NB4 (cell line): Measurements from ENCODE around the gene FAAP20.
A peak's percentile ranks its signal among the peaks of the same experiment; 100 is the strongest.

Source experiments
- DNase-seq: peaks from one replicate; pipeline ENCODE4 v3.0.0; 2010; ENCODE audit warnings: low read depth
- H3K4me3 ChIP-seq: one replicate; pipeline ENCODE4 v1.5.1; 2011; ENCODE audit warnings: mild to moderate bottlenecking, low read depth, low read length, moderate library complexity
- MAX ChIP-seq: IDR thresholded peaks from 2 replicates; pipeline ENCODE4 v1.6.1; 2011; ENCODE audit warnings: low read depth, low read length
- MYC ChIP-seq: IDR thresholded peaks from 2 replicates; pipeline ENCODE4 v1.6.1; 2011; ENCODE audit warnings: low read depth, low read length
- POLR2A ChIP-seq: IDR thresholded peaks from 2 replicates; pipeline ENCODE4 v1.6.1; 2011; ENCODE audit warnings: mild to moderate bottlenecking; ENCODE audit not compliant: insufficient read length; ENCODE audit errors: extremely low read depth
- TF ChIP-seq, protein P1 (sequence below): IDR thresholded peaks from one replicate; pipeline ENCODE4 v1.5.1; 2012; ENCODE audit warnings: low read depth, low read length

FAAP20 gene

GRCh38 chr1:2193514-2194281 lies 874 bp downstream of the FAAP20 start:
- TF ChIP-seq MYC, result no peak
- TF ChIP-seq, protein P1, sequence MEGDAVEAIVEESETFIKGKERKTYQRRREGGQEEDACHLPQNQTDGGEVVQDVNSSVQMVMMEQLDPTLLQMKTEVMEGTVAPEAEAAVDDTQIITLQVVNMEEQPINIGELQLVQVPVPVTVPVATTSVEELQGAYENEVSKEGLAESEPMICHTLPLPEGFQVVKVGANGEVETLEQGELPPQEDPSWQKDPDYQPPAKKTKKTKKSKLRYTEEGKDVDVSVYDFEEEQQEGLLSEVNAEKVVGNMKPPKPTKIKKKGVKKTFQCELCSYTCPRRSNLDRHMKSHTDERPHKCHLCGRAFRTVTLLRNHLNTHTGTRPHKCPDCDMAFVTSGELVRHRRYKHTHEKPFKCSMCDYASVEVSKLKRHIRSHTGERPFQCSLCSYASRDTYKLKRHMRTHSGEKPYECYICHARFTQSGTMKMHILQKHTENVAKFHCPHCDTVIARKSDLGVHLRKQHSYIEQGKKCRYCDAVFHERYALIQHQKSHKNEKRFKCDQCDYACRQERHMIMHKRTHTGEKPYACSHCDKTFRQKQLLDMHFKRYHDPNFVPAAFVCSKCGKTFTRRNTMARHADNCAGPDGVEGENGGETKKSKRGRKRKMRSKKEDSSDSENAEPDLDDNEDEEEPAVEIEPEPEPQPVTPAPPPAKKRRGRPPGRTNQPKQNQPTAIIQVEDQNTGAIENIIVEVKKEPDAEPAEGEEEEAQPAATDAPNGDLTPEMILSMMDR, result no peak
- TF ChIP-seq MAX, result no peak
- no peak for TF ChIP-seq POLR2A
- DNase-seq, result no peak

DNA sequence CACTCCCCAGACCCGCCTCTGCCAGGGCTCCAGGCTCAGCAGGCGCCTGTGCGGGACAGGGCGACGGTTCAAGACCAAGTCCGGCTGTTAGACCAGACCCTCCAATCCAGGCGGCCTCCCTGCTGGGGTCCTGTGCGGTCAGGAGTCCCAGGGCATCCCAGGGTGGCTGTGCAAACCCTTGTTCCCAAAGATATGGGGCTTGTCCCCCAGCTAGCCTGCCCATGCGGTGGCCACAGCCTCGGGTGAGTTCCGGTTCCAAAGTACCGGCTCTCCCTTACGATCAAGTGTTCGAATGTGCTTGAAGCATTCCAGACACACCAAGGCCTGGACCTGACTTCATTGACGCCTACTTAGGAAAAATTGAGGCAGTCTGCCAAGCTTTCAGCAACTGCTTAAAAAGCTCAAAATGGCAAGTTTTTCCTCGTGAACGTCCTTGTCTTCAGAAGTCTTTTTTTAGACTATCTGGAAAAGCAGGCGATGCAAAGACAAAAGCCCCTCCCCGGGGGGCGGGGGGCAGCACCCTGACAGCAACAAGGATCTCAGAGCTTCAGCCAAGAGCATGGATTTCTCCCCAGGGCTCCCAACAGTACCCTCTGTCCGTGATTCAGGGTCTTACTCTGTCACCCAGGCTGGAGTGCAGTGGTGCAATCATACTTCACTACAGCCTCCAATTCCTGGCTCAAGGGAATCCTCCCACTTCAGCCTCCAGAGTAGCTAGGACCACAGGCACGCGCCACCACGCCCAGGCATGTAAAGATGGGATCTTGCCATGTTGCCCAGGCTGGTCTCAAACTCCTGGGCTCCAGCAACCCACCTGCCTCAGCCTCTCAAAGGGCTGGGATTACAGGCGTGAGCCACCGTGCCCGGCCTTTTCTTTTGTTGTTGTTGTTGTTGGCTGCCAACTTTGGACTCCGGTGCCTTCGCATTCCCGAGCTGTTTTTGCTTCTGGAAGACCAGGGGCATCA lies 2.3 kb downstream of the FAAP20 start:
- TF ChIP-seq, protein P1, result no peak
- no peak for TF ChIP-seq MAX
- no peak overlapping the region for H3K4me3 ChIP-seq
- DNase-seq, result no peak

More at GRCh38 chr1:2193514-2194281, 874 bp downstream of the FAAP20 start:
- H3K4me3 ChIP-seq, result no peak overlapping the region

DNA sequence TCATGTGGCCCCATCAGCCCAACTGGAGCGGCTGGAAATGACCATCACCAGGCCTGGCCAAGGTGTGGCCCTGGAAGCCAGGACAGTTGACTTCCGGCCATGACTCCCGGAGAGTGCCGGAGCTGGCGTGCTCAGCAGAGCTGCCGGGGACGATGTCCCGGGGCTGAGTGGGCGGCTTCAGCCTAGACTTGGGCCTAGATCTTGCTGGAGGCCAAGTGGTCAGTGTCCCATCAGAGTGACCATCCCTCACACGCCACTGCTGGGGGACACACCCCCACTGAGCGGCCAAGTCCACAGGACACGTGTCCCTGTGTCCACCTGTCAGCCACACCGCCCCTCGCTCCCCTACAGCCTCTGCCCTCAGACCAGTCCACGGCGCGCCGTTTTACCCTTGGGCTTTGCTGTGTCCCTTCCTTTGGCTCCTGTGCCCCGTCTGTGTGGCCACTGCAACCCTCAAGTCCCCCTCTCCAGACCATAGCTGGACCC lies 4.0 kb downstream of the FAAP20 start:
- peak overlapping the region; percentile 60 for H3K4me3 ChIP-seq
- no peak for DNase-seq
- no peak for TF ChIP-seq POLR2A
- TF ChIP-seq, protein P1, result no peak
- TF ChIP-seq MAX, result no peak
- TF ChIP-seq MYC, result no peak

DNA sequence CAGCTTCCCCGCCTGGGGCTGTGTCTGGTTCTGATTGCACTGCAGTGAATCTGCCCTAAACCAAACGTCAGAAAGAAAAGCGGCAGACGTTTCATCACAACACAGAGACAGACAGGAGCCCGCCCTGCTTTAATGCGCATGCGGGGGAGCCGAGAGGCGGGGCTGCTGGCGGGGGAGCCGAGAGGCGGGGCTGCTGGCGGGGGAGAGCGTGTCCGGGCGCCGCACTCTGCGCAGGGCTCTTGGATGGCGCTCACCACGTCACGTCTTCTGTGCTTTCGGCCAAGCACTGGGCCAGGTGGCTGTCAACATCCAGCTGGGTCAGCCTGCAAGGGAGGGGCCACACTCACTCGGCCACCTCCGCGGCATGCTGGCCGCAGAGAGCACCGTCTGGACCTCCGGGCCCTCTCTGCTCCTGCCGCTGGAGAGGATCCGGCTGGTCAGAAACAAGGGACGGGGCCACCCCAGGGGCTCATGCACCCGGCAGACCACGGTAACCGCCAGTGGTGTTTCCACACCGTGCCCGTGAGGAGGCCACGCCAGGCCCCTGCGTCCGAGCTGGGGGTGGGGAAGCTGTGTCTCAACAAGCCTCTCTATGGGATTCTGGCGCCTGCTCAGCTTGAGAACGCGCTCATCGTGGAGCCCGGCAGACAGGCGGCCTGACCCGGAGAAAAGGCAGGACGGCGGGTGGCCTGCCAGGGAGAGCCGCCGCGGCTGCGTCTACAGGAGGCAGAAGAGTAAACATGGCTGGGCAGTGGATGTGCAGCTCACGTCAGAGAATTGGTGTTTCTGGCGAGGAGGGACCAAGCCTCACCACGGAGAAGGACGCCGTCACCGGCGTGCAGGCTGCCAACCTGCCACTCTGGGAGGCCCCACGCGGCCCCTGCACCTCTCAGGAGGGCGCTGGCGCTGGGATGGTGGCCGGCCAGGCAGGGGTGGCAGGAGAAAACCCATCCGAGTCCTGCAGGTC lies 4.8 kb downstream of the FAAP20 start:
- TF ChIP-seq, protein P1, result no peak
- TF ChIP-seq MAX, result peak; percentile 45; the same call in 1 of the 2 replicates
- peak; percentile 2; the same call in 1 of the 2 replicates for TF ChIP-seq MYC
- no peak for TF ChIP-seq POLR2A
- peak; percentile 95 for DNase-seq
- peak overlapping the region; percentile 60 for H3K4me3 ChIP-seq

GRCh38 chr1:2188336-2188735 lies 6.2 kb downstream of the FAAP20 start:
- TF ChIP-seq, protein P1, result no peak
- no peak for TF ChIP-seq POLR2A
- no peak for TF ChIP-seq MAX
- no peak for TF ChIP-seq MYC
- no peak for DNase-seq
- H3K4me3 ChIP-seq, result no peak overlapping the region
